Left lung (tissue), 10 donors: ENCODE measurements around the gene MGAT4A. TPM values are rescaled to one million over a fixed set of nuclear protein-coding genes. Genes with fewer than 3 reads are reported as not detected.
A peak's percentile ranks its signal among the peaks of the same experiment; 100 is the strongest.

Experiments
- ATAC-seq: fragments of 200-7000 bp; cut with Tn5 transposase; one replicate; pipeline ENCODE4 v1.9.1; 2020; ENCODE audit warnings: moderate library complexity
- DNase-seq, 4 donors: peaks; one replicate each; pipeline ENCODE4 v3.0.0-alpha.2; 2013 to 2020
- H3K27ac ChIP-seq, 2 donors: fragments of 200-600 bp; sonication (generic) in 1 of 2; one replicate each; pipeline versions ENCODE4 v1.5.0 to v1.8.0; 2020 to 2021
- H3K27me3 ChIP-seq, 2 donors: fragments of 200-600 bp; sonication (generic) in 1 of 2; one replicate each; pipeline versions ENCODE4 v1.5.0 to v1.8.0; 2020 to 2021
- H3K36me3 ChIP-seq, 2 donors: fragments of 200-600 bp; sonication (generic) in 1 of 2; one replicate each; pipeline versions ENCODE4 v1.5.0 to v1.8.0; 2020 to 2021
- H3K4me1 ChIP-seq, 2 donors: fragments of 200-600 bp; one replicate each; pipeline ENCODE4 v1.8.0; 2021
- H3K4me3 ChIP-seq, 2 donors: fragments of 200-600 bp; sonication (generic) in 1 of 2; one replicate each; pipeline versions ENCODE4 v1.5.0 to v1.8.0; 2020 to 2021; ENCODE audit warnings: mild to moderate bottlenecking in 1 of 2
- H3K9me3 ChIP-seq, 2 donors: fragments of 200-600 bp; sonication (generic) in 1 of 2; one replicate each; pipeline versions ENCODE4 v1.5.0 to v1.8.0; 2020 to 2021
- CTCF ChIP-seq, 2 donors: fragments of 200-600 bp; sonication (generic) in 1 of 2; IDR thresholded peaks; one replicate each; pipeline versions ENCODE4 v1.5.0 to v1.8.0; 2021; ENCODE audit warnings: antibody characterized with exemption in 2 of 2
- intact Hi-C, 2 donors: fragments of 100-400 bp; cut with DNase I; formaldehyde crosslinking; loops; one replicate each; pipeline versions ENCODE4 v1.11.2 to v1.14.2; 2022
- polyA plus RNA-seq, 6 donors: library from polyadenylated mRNA; unstranded; fragments of 120-200 nt; gene quantifications; one replicate each; pipeline ENCODE4 v1.2.1, GENCODE V29; 2013; ENCODE audit not compliant: insufficient read length in 6 of 6
- total RNA-seq, 2 donors: library from RNA; stranded (reverse); fragmentation: NEBNext Ultra II Directional; extraction: Animal tissue kit (Norgen Biotek cat#: 25700); gene quantifications; one replicate each; pipeline ENCODE4 v1.2.1, GENCODE V29; 2021
- donor health status: DM: no; HTN: yes; CAD: no.
- donor health status: DM: no; HTN: no; CAD: no.

MGAT4A gene
- total and polyA plus RNA-seq, 8 donors = 15.4 to 79.8 (median 19.0) TPM

GRCh38 chr2:98569197-98569793 is 161.6 kb downstream of the MGAT4A start:
- Histone ChIP-seq H3K9me3 (no peaks in the 10 kb centered on the region), H3K4me3 (no peak overlapping the region), H3K27me3 (no peaks in the 10 kb centered on the region), H3K27ac (no peak overlapping the region), H3K36me3 (peaks cover 0 to 100% of the 10 kb centered on the region in 2 donors), H3K4me1 (no peaks in the 10 kb centered on the region)
- peak; percentile 74 to 89 for TF ChIP-seq CTCF (IDR thresholded peaks at IDR 0.05)
- DNase-seq (peak in 1 of 4 donors; percentile 91), ATAC-seq (peak; percentile 53)
- intact Hi-C loops = no loop called here

Other genes starting within 250 kb of the MGAT4A start
- 10 to 100 TPM; 24.3 to 26.6 TPM for gene COA5, start 122.6 kb downstream of the MGAT4A start, total RNA-seq
- 10 to 100 TPM; 68.8 to 80.0 (median 77.1) TPM for gene COA5, start 122.6 kb downstream of the MGAT4A start, polyA plus RNA-seq
- gene UNC50, start 122.5 kb downstream of the MGAT4A start, total RNA-seq = 10 to 100 TPM; 48.1 to 48.9 TPM
- gene UNC50, start 122.5 kb downstream of the MGAT4A start, polyA plus RNA-seq = 10 to 100 TPM; 53.1 to 63.6 (median 57.0) TPM
- gene CRACDL, start 205.1 kb upstream of the MGAT4A start, total RNA-seq = 10 to 100 TPM; 14.1 to 15.2 TPM
- gene CRACDL, start 205.1 kb upstream of the MGAT4A start, polyA plus RNA-seq = 1 to 10 TPM; 4.0 to 7.6 (median 4.8) TPM